Peyer's patch (tissue), 4 donors: ENCODE results near the gene CADPS.

Source experiments
- CTCF ChIP-seq, 6 experiments: fragments of 450-650 bp in 4 of 6; fragments of 200-600 bp in 2 of 6; sonication (generic) in 1 of 6; IDR thresholded peaks; one replicate each; pipeline ENCODE4 v1.5.1; 2017 to 2019; ENCODE audit warnings: antibody characterized with exemption in 6 of 6, mild to moderate bottlenecking in 3 of 6, moderate library complexity in 1 of 6
- POLR2A ChIP-seq, 2 donors: fragments of 450-650 bp; IDR thresholded peaks; one replicate each; pipeline ENCODE4 v1.5.1; 2017; ENCODE audit warnings: antibody characterized with exemption in 2 of 2, mild to moderate bottlenecking in 2 of 2, moderate library complexity in 2 of 2

- TF ChIP-seq CTCF (IDR thresholded peaks at IDR 0.05) (no peak), POLR2A (IDR thresholded peaks at IDR 0.05) (no peak)
These were observed 118.2 kb downstream of the CADPS start for GRCh38 chr3:62757045-62757444.
